ENCODE data around the gene TMEM255B.

DNA sequence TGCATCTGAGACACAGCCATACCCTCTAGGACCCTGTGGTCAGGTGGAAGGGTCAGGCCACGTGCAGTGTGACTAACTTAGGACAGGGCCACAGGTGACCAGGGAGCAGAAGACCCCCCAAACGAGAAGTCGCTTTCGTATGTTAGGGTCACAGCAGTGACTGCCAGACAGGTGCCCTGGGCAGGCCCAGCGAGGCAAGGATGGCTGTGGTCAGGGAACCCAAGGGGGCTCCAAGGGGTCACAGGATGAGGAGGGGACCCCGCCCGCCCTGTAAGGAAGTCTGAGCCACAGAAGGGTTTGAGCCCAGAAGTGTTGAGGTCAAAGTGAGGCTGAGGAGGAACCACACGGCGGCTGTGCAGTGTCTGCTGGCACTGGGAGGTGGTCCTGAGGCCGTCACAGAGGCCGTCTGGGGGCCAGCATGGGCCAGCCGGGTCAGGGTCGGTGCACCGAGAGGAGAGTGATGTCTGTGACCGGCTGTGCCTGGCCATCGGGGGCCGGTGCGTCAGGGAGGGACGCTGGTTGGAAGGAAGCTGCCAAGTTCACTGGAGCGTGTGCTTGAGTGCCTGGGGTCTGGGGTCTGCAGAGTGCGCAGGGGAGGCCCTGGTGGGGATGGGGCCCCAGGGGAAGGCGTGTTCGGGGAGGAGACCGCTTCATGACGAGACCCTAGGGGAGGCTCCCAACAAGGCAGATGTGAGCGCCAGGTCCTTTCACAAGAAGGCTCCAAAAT lies 24.8 kb upstream of the TMEM255B start:
- TF ChIP-seq, protein P1, sequence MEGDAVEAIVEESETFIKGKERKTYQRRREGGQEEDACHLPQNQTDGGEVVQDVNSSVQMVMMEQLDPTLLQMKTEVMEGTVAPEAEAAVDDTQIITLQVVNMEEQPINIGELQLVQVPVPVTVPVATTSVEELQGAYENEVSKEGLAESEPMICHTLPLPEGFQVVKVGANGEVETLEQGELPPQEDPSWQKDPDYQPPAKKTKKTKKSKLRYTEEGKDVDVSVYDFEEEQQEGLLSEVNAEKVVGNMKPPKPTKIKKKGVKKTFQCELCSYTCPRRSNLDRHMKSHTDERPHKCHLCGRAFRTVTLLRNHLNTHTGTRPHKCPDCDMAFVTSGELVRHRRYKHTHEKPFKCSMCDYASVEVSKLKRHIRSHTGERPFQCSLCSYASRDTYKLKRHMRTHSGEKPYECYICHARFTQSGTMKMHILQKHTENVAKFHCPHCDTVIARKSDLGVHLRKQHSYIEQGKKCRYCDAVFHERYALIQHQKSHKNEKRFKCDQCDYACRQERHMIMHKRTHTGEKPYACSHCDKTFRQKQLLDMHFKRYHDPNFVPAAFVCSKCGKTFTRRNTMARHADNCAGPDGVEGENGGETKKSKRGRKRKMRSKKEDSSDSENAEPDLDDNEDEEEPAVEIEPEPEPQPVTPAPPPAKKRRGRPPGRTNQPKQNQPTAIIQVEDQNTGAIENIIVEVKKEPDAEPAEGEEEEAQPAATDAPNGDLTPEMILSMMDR (IDR thresholded peaks at IDR 0.05), result no peak
- no peak for TF ChIP-seq EZH2 (IDR thresholded peaks at IDR 0.05)

All from neural progenitor cell (in vitro differentiated cells).